HUES48 (cell line): ENCODE results near the gene STOML1.
"Not testable (repeated sequence)": the region's sequence is repeated elsewhere in the genome, so short reads cannot be mapped to it uniquely, and the experiment has no call there.

Experiments used
- H3K27ac ChIP-seq: one replicate; pipeline ENCODE4 v1.7.0; 2013; ENCODE audit warnings: low read depth, low read length, inconsistent platforms
- H3K27me3 ChIP-seq: 2 replicates; pipeline ENCODE4 v1.6.1; 2013; ENCODE audit warnings: mild to moderate bottlenecking, low read length; ENCODE audit not compliant: control insufficient read depth, insufficient read depth
- H3K36me3 ChIP-seq: 2 replicates; pipeline ENCODE4 v1.6.1; 2013; ENCODE audit warnings: low read length; ENCODE audit not compliant: control insufficient read depth, insufficient read depth
- H3K4me1 ChIP-seq: 2 replicates; pipeline ENCODE4 v1.6.1; 2013; ENCODE audit warnings: mild to moderate bottlenecking, low read length; ENCODE audit not compliant: control insufficient read depth, insufficient read depth
- H3K4me3 ChIP-seq: 2 replicates; pipeline ENCODE4 v1.5.1; 2013; ENCODE audit warnings: mild to moderate bottlenecking, low read depth, low read length
- H3K9ac ChIP-seq: 2 replicates; pipeline ENCODE4 v1.6.1; 2013; ENCODE audit warnings: mild to moderate bottlenecking, low read depth, low read length, moderate library complexity
- H3K9me3 ChIP-seq: 2 replicates; pipeline ENCODE4 v1.6.1; 2013; ENCODE audit warnings: low read length; ENCODE audit not compliant: control insufficient read depth, insufficient read depth

The STOML1 gene

GRCh38 chr15:73942751-73943270 lies 49.3 kb downstream of the STOML1 start:
- no peaks in the 10 kb centered on the region for H3K36me3 ChIP-seq
- no peak overlapping the region for H3K27ac ChIP-seq
- H3K4me3 ChIP-seq, result no peak overlapping the region
- no peak overlapping the region for H3K9ac ChIP-seq
- no peaks in the 10 kb centered on the region for H3K27me3 ChIP-seq
- H3K9me3 ChIP-seq, result no peaks in the 10 kb centered on the region
- H3K4me1 ChIP-seq, result no peaks in the 10 kb centered on the region

GRCh38 chr15:73941871-73942635 lies 50.0 kb downstream of the STOML1 start:
- Histone ChIP-seq H3K4me3 (no peak overlapping the region), H3K9ac (no peak overlapping the region), H3K9me3 (no peaks in the 10 kb centered on the region), H3K27ac (no peak overlapping the region), H3K27me3 (no peaks in the 10 kb centered on the region), H3K4me1 (no peaks in the 10 kb centered on the region), H3K36me3 (no peaks in the 10 kb centered on the region)

GRCh38 chr15:73941449-73941848 lies 50.6 kb downstream of the STOML1 start:
- H3K36me3 ChIP-seq, result no peaks in the 10 kb centered on the region
- no peak overlapping the region for H3K4me3 ChIP-seq
- H3K27ac ChIP-seq, result no peak overlapping the region
- no peaks in the 10 kb centered on the region for H3K27me3 ChIP-seq
- H3K9ac ChIP-seq, result no peak overlapping the region
- no peaks in the 10 kb centered on the region for H3K4me1 ChIP-seq
- H3K9me3 ChIP-seq, result no peaks in the 10 kb centered on the region

GRCh38 chr15:73941044-73941443 lies 51.1 kb downstream of the STOML1 start:
- Histone ChIP-seq H3K27me3 (no peaks in the 10 kb centered on the region), H3K36me3 (no peaks in the 10 kb centered on the region), H3K4me3 (no peak overlapping the region), H3K9ac (no peak overlapping the region), H3K9me3 (no peaks in the 10 kb centered on the region), H3K4me1 (peaks cover 1% of the 10 kb centered on the region), H3K27ac (no peak overlapping the region)

- H3K27ac ChIP-seq, result no peak overlapping the region
- no peaks in the 10 kb centered on the region for H3K9me3 ChIP-seq
- no peaks in the 10 kb centered on the region for H3K36me3 ChIP-seq
- no peak overlapping the region for H3K4me3 ChIP-seq
- no peaks in the 10 kb centered on the region for H3K27me3 ChIP-seq
- peaks cover 3% of the 10 kb centered on the region for H3K4me1 ChIP-seq
- H3K9ac ChIP-seq, result no peak overlapping the region
Observed at GRCh38 chr15:73940061-73940981, 51.8 kb downstream of the STOML1 start.

- Histone ChIP-seq H3K4me1 (peaks cover 3% of the 10 kb centered on the region), H3K4me3 (no peak overlapping the region), H3K27ac (no peak overlapping the region), H3K9me3 (no peaks in the 10 kb centered on the region), H3K9ac (no peak overlapping the region), H3K27me3 (no peaks in the 10 kb centered on the region), H3K36me3 (no peaks in the 10 kb centered on the region)
Observed at GRCh38 chr15:73939138-73939537, 53.0 kb downstream of the STOML1 start.

GRCh38 chr15:73938516-73938915 lies 53.6 kb downstream of the STOML1 start:
- not testable (repeated sequence) for H3K27me3 ChIP-seq, H3K27ac ChIP-seq, H3K9me3 ChIP-seq, H3K9ac ChIP-seq, H3K4me1 ChIP-seq, H3K36me3 ChIP-seq, H3K4me3 ChIP-seq

GRCh38 chr15:73937726-73938125 lies 54.4 kb downstream of the STOML1 start:
- Histone ChIP-seq H3K9ac (no peak overlapping the region), H3K4me3 (no peak overlapping the region), H3K9me3 (no peaks in the 10 kb centered on the region), H3K27me3 (no peaks in the 10 kb centered on the region), H3K4me1 (peaks cover 3% of the 10 kb centered on the region), H3K36me3 (no peaks in the 10 kb centered on the region), H3K27ac (no peak overlapping the region)

GRCh38 chr15:73937296-73937695 lies 54.8 kb downstream of the STOML1 start:
- no peak overlapping the region for H3K27ac ChIP-seq
- no peak overlapping the region for H3K4me3 ChIP-seq
- peaks cover 3% of the 10 kb centered on the region for H3K4me1 ChIP-seq
- no peaks in the 10 kb centered on the region for H3K27me3 ChIP-seq
- H3K9me3 ChIP-seq, result no peaks in the 10 kb centered on the region
- H3K36me3 ChIP-seq, result no peaks in the 10 kb centered on the region
- H3K9ac ChIP-seq, result no peak overlapping the region

- Histone ChIP-seq H3K4me1 (peaks cover 3% of the 10 kb centered on the region), H3K27me3 (no peaks in the 10 kb centered on the region), H3K27ac (no peak overlapping the region), H3K36me3 (no peaks in the 10 kb centered on the region), H3K9ac (no peak overlapping the region), H3K4me3 (no peak overlapping the region), H3K9me3 (no peaks in the 10 kb centered on the region)
Observed at GRCh38 chr15:73936588-73937290, 55.4 kb downstream of the STOML1 start.
